GM18951 (cell line): ENCODE results near the gene MYO15B.

Experiments
- POLR2A ChIP-seq: IDR thresholded peaks from 4 replicates; pipeline ENCODE4 v1.6.1; 2011; ENCODE audit warnings: mild to moderate bottlenecking; ENCODE audit not compliant: insufficient read length, insufficient read depth; ENCODE audit errors: extremely low read depth
- in situ Hi-C: fragments of 300-500 bp; cut with MboI; formaldehyde crosslinking; loops from one replicate; pipeline ENCODE4 v1.12.0; 2022; ENCODE audit warnings: low sequenced_read_pairs, mixed read lengths, inconsistent platforms; ENCODE audit not compliant: unreplicated experiment

The MYO15B gene

GRCh38 chr17:75565618-75566017 lies 22.0 kb upstream of the MYO15B start:
- TF ChIP-seq POLR2A: no peak
- in situ Hi-C loops: no loop called here

- in situ Hi-C loops: no loop called here
- TF ChIP-seq POLR2A: no peak
Measured at GRCh38 chr17:75566416-75566815, 21.2 kb upstream of the MYO15B start.

DNA sequence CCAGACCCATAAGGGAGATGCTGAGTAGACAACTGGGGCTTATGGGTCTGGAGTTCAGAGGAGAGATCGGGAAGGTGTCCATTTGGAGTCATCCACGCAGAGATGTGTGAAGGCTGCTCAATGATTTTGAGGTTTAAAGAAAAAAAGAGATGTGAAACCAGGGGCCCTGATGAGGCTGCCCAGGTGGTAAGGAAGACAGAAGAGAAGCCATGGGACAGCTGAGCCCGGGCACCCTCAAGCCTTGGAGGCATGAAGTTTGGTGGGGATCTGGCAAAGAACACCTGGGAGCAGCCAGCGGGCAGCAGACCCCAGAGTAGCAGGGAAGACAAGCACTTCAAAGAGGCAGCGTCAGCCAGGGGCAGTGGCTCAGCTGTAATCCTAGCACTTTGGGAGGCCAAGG lies 20.8 kb upstream of the MYO15B start:
- in situ Hi-C loops: no loop called here
- no peak for TF ChIP-seq POLR2A

DNA sequence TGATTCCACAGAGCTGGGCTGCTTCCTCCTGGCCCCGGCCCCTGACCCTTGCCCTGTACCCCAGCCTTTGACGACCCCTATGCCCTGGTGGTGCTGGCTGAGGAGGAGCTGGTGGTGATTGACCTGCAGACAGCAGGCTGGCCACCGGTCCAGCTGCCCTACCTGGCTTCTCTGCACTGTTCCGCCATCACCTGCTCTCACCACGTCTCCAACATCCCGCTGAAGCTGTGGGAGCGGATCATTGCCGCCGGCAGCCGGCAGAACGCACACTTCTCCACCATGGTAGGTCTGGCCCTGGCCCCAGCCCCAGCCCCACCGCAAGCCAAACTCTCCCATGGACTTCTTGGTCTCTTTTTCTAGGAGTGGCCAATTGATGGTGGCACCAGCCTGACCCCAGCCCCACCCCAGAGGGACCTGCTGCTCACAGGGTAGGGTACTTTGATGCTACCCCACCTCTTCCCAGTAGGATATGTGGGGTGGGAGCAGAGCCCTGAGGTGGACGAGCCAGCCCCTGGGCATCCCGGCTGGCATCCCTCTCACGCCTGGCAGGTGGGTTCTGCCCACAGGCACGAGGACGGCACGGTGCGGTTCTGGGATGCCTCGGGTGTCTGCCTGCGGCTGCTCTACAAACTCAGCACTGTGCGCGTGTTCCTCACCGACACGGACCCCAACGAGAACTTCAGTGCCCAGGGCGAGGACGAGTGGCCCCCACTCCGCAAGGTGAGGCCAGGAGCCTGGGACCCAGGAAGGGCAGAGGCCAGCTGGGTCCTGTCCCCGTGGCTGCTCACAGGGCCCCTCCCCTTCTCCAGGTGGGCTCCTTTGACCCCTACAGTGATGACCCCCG lies 19.0 kb upstream of the MYO15B start:
- TF ChIP-seq POLR2A: no peak

GRCh38 chr17:75570034-75570676 lies 17.4 kb upstream of the MYO15B start:
- in situ Hi-C loops: no loop called here

More for the DNA sequence above, 19.0 kb upstream of the MYO15B start:
- in situ Hi-C loops: no loop called here

DNA sequence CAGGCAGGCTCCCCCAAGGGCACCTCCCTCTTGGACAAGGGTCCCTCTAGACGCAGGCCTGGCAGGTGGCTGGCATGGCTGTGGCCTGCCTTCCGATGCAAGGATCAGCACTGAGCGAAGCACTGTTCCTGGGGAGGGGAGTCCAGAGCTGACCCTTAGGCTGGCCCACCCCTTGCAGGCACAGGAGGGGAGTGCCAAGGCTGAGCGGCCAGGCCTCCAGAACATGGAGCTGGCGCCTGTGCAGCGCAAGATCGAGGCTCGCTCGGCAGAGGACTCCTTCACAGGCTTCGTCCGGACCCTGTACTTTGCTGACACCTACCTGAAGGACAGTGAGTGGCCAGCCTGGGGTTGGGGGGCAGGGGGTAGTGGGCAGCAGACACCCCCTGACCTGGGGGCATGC lies 16.8 kb upstream of the MYO15B start:
- TF ChIP-seq POLR2A: no peak
- in situ Hi-C loops: no loop called here

More at GRCh38 chr17:75570034-75570676, 17.4 kb upstream of the MYO15B start:
- TF ChIP-seq POLR2A: no peak

DNA sequence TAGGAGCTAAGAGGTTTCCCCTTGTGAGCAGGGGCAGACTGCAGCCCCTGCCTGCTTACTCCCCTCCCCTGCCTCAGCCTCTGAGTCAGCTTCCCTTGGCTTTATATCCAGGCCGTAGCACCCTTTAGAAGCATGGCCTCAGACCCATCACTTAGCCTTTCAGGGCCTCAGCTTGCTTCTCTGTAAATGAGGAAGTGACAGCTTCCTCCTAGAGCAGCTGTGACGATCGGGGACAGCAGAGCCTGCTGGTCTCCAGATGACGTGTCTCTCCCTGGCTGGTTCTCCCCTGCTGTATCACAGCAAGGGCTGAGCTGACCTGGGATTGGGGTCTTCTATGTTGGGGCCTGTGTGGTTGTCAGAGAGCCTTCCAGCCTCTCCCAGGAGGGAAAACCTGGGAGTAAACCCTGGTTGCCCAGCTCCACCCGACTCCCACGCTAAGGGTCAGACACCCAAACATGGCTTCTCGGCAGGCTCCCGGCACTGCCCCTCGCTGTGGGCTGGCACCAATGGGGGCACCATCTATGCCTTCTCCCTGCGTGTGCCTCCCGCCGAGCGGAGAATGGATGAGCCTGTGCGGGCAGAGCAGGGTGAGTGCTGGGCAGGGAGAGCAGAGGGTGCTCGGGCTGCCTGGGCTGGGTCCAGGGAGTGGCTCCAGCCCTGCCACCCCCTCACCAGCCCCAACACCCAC lies 16.3 kb upstream of the MYO15B start:
- in situ Hi-C loops: no loop called here
- peak; percentile 47 for TF ChIP-seq POLR2A

DNA sequence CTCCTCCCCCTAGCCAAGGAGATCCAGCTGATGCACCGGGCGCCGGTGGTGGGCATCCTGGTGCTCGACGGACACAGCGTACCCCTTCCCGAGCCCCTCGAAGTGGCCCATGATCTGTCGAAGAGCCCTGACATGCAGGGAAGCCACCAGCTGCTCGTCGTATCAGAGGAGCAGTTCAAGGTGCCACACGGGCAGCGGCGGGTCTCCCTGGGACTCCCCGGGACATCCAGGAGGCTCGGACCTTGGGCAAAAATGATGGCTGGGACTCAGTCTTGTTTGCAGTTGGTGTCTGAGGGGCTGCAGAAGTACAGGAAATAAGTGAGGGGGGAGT lies 15.8 kb upstream of the MYO15B start:
- no peak for TF ChIP-seq POLR2A
- in situ Hi-C loops: no loop called here

GRCh38 chr17:75572713-75573539 lies 14.7 kb upstream of the MYO15B start:
- in situ Hi-C loops: no loop called here
- TF ChIP-seq POLR2A: no peak

DNA sequence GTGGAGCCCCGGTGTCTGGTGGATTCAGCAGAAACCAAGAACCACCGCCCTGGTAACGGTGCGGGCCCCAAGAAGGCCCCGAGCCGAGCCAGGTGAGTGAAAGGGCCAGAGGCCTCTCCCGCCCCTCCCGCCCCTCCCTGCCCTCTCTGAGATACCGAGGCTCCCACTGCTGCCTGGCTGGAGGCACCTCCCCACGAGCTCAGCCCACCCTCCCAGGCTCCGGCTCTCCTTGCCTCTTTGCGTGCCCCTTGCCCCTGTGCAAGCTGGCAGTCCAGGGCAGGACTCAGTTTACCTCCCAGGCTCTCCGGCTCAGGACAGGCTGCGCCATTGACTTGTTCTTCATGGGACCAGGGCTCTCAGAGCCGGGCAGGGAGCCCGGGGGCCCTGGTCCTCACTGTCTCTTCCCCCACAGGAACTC lies 14.1 kb upstream of the MYO15B start:
- in situ Hi-C loops: no loop called here
- TF ChIP-seq POLR2A: no peak

DNA sequence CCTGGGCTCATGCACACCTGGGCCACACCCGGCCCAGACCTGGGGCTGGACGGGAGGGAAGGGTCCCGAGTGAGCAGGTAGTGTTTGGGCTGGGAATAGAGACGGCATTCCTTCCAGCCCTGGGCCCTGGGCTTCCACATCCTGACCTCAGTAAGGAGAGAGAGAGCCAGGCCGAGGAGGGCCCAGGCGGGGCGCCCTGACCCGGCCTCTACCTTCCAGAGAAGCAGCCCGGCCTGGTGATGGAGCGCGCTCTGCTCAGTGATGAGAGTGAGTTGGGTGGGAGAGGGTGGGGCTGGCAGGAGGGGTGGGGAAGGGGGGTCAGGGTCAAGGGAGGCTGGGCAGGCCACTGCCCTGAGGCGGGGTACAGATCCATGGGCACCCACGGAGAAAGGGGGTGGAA lies 13.6 kb upstream of the MYO15B start:
- no peak for TF ChIP-seq POLR2A
- in situ Hi-C loops: no loop called here

DNA sequence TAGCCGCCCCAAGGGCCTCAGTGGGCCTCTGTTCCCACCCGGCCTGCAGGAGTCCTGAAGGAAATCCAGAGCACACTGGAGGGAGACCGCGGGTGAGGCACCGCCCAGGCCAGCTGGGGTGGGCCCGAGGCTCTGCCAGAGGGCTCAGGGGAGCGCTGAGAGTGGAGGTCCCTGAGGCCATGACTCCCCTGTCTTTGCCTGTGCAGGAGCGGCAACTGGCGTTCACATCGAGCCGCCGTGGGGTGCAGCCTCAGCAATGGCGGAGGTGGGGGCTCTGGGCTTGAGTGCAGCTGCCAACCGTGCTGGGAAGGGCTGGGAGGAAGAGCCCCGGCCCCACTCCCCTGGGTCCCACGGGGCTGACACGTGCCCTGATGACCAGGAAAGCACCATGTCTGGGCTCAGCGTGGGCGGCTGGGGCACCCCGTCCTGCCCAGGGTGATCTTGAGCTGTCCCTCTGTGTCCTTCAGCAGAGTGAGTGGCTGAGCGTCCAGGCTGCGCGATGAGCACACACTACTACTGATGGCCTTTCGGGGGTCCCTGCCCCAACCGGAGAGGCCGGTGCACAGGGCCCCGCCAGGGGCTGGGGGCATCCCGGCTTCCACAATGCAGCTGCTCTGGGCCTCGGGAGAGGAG lies 13.1 kb upstream of the MYO15B start:
- no peak for TF ChIP-seq POLR2A
- in situ Hi-C loops: no loop called here
